H1 (cell line): ENCODE results near the gene ERC1. TPM values are rescaled to one million over a fixed set of nuclear protein-coding genes. Genes with fewer than 3 reads are reported as not detected.

Experiments used
- CTCF ChIA-PET: fragments of 300-600 bp; sonication (Branson Sonifier 250); formaldehyde crosslinking; loops from one replicate; lab custom pipeline; 2021; ENCODE audit not compliant: partially characterized antibody; lab: Charles Lee
- POLR2A ChIA-PET: fragments of 300-600 bp; sonication (Branson Sonifier 250); formaldehyde crosslinking; loops from one replicate; lab custom pipeline; 2021; ENCODE audit warnings: inconsistent platforms; ENCODE audit not compliant: partially characterized antibody; lab: Charles Lee
- DNase-seq, 2 experiments: peaks; one replicate each; pipeline versions ENCODE4 v3.0.0 to v3.0.0-alpha.2; 2010 to 2022; ENCODE audit warnings: low spot score in 2 of 2, low read depth in 1 of 2, mixed read lengths in 1 of 2
- FAIRE-seq: peaks from 2 replicates; lab custom pipeline; 2011; peaks lifted over from hg19 to GRCh38; lab: Jason Lieb, UNC
- H2AFZ ChIP-seq: 2 replicates; pipeline ENCODE4 v1.8.1; 2012; ENCODE audit warnings: low read length, inconsistent platforms
- H2AK5ac ChIP-seq: 2 replicates; pipeline ENCODE4 v1.6.1; 2013; ENCODE audit warnings: low read depth, low read length
- H2BK120ac ChIP-seq: replicated peaks from 2 replicates; pipeline ENCODE3; 2013; ENCODE audit warnings: low read depth, low read length, inconsistent platforms
- H2BK12ac ChIP-seq: 2 replicates; pipeline ENCODE4 v1.6.1; 2013; ENCODE audit warnings: low read depth, low read length
- H2BK15ac ChIP-seq: 2 replicates; pipeline ENCODE4 v1.6.1; 2013; ENCODE audit warnings: low read length
- H2BK20ac ChIP-seq: 2 replicates; pipeline ENCODE4 v1.6.1; 2013; ENCODE audit warnings: low read length
- H2BK5ac ChIP-seq: 2 replicates; pipeline ENCODE4 v1.6.1; 2013; ENCODE audit warnings: low read depth, low read length
- H3K14ac ChIP-seq: 2 replicates; pipeline ENCODE4 v1.6.1; 2013; ENCODE audit warnings: inconsistent platforms; ENCODE audit not compliant: insufficient read length
- H3K18ac ChIP-seq: 2 replicates; pipeline ENCODE4 v1.6.1; 2013; ENCODE audit warnings: low read length; ENCODE audit errors: extremely low read depth
- H3K23ac ChIP-seq: 2 replicates; pipeline ENCODE4 v1.6.1; 2013; ENCODE audit warnings: inconsistent platforms; ENCODE audit not compliant: insufficient read length
- H3K23me2 ChIP-seq: 2 replicates; pipeline ENCODE4 v1.6.1; 2013; ENCODE audit warnings: low read depth, low read length
- H3K27ac ChIP-seq: 2 replicates; pipeline ENCODE4 v1.6.1; 2011; ENCODE audit warnings: low read depth, low read length, inconsistent platforms
- H3K27me3 ChIP-seq, 4 experiments: replicated peaks in 1 of 4; 1 replicate in 1 of 4; 2 replicates in 3 of 4; pipeline versions ENCODE4 v1.6.1 to v1.8.1; 2011 to 2013; ENCODE audit warnings: low read length in 3 of 4, mild to moderate bottlenecking in 3 of 4, inconsistent platforms in 2 of 4, mixed read lengths in 2 of 4, moderate library complexity in 1 of 4; ENCODE audit not compliant: control insufficient read depth in 3 of 4, insufficient read depth in 3 of 4; ENCODE audit errors: extremely low read depth in 1 of 4
- H3K36me3 ChIP-seq, 4 experiments: 2 replicates each; pipeline versions ENCODE4 v1.6.1 to v1.8.1; 2011 to 2013; ENCODE audit warnings: mild to moderate bottlenecking in 4 of 4, low read length in 3 of 4, moderate library complexity in 2 of 4, control low read depth in 1 of 4, inconsistent platforms in 1 of 4; ENCODE audit not compliant: insufficient read depth in 4 of 4, control insufficient read depth in 2 of 4
- H3K4ac ChIP-seq: replicated peaks from 2 replicates; pipeline ENCODE3; 2013; ENCODE audit warnings: low read length, low read depth, mixed read lengths, inconsistent platforms; ENCODE audit not compliant: insufficient read length
- H3K4me1 ChIP-seq, 4 experiments: replicated peaks in 1 of 4; 1 replicate in 1 of 4; 2 replicates in 3 of 4; pipeline versions ENCODE4 v1.6.1 to v1.8.1; 2011 to 2013; ENCODE audit warnings: low read length in 3 of 4, inconsistent platforms in 2 of 4, mixed read lengths in 1 of 4; ENCODE audit not compliant: insufficient read depth in 4 of 4, control insufficient read depth in 3 of 4
- H3K4me2 ChIP-seq, 2 experiments: 2 replicates each; pipeline versions ENCODE4 v1.6.1 to v1.8.1; 2011 to 2013; ENCODE audit warnings: low read depth in 2 of 2, low read length in 2 of 2, control low read depth in 1 of 2, inconsistent platforms in 1 of 2, mild to moderate bottlenecking in 1 of 2; ENCODE audit not compliant: insufficient read depth in 1 of 2
- H3K4me3 ChIP-seq, 4 experiments: fragments of 200-600, 300-600 bp in 1 of 4; sonication (generic), shearing (Covaris generic), sonication (Bioruptor Twin) in 1 of 4; 2 replicates each; pipeline versions ENCODE4 v1.5.1 to v1.8.1; 2011 to 2016; ENCODE audit warnings: low read length in 4 of 4, low read depth in 3 of 4, control low read depth in 2 of 4, inconsistent platforms in 2 of 4, mild to moderate bottlenecking in 2 of 4, mixed read lengths in 1 of 4, moderate library complexity in 1 of 4; ENCODE audit not compliant: insufficient read depth in 2 of 4; ENCODE audit errors: extremely low read depth in 1 of 4
- H3K56ac ChIP-seq: replicated peaks from 2 replicates; pipeline ENCODE3; 2013; ENCODE audit warnings: low read depth, mild to moderate bottlenecking, mixed read lengths, low read length, inconsistent platforms; ENCODE audit not compliant: insufficient read length
- H3K79me1 ChIP-seq: 2 replicates; pipeline ENCODE4 v1.6.1; 2013; ENCODE audit warnings: low read depth, low read length, control low read depth
- H3K79me2 ChIP-seq, 2 experiments: 2 replicates each; pipeline versions ENCODE4 v1.6.1 to v1.8.1; 2012 to 2013; ENCODE audit warnings: low read length in 2 of 2, mild to moderate bottlenecking in 2 of 2, inconsistent platforms in 1 of 2; ENCODE audit not compliant: insufficient read depth in 2 of 2, control insufficient read depth in 1 of 2
- H3K9ac ChIP-seq, 4 experiments: replicated peaks in 1 of 4; 1 replicate in 1 of 4; 2 replicates in 3 of 4; pipeline versions ENCODE4 v1.6.1 to v1.8.1; 2011 to 2013; ENCODE audit warnings: low read depth in 3 of 4, low read length in 3 of 4, control low read depth in 2 of 4, mild to moderate bottlenecking in 2 of 4, moderate library complexity in 2 of 4, inconsistent platforms in 1 of 4; ENCODE audit errors: extremely low read depth in 1 of 4
- H3K9me3 ChIP-seq, 2 experiments: 2 replicates each; pipeline versions ENCODE4 v1.6.1 to v1.8.1; 2012 to 2013; ENCODE audit warnings: mild to moderate bottlenecking in 2 of 2, moderate library complexity in 2 of 2, control low read depth in 1 of 2, inconsistent platforms in 1 of 2, low read depth in 1 of 2, low read length in 1 of 2, mixed read lengths in 1 of 2; ENCODE audit not compliant: insufficient read depth in 2 of 2
- H4K20me1 ChIP-seq, 2 experiments: replicated peaks in 1 of 2; 2 replicates each; pipeline versions ENCODE3 to v1.8.1; 2011 to 2013; ENCODE audit warnings: inconsistent platforms in 2 of 2, low read length in 2 of 2, mild to moderate bottlenecking in 1 of 2; ENCODE audit not compliant: insufficient read depth in 2 of 2, control insufficient read depth in 1 of 2
- H4K5ac ChIP-seq: 2 replicates; pipeline ENCODE4 v1.6.1; 2013; ENCODE audit warnings: low read length, low read depth, mixed read lengths, inconsistent platforms; ENCODE audit not compliant: insufficient read length
- H4K8ac ChIP-seq: 2 replicates; pipeline ENCODE4 v1.8.0; 2013; ENCODE audit warnings: mild to moderate bottlenecking, moderate library complexity, low read length, inconsistent platforms; ENCODE audit not compliant: insufficient read depth; ENCODE audit errors: extremely low read depth
- H4K91ac ChIP-seq: replicated peaks from 2 replicates; pipeline ENCODE3; 2013; ENCODE audit warnings: low read length, mixed read lengths, inconsistent platforms; ENCODE audit not compliant: insufficient read length
- CBX5 ChIP-seq: fragments of 300-800, 300-1000 bp; sonication (generic); IDR thresholded peaks from 2 replicates; pipeline ENCODE4 v1.7.1; 2016; ENCODE audit warnings: antibody characterized with exemption, low read length, low read depth
- CEBPB ChIP-seq: IDR thresholded peaks from 2 replicates; pipeline ENCODE4 v1.6.1; 2012; ENCODE audit warnings: low read depth, low read length
- GABPA ChIP-seq: IDR thresholded peaks from 2 replicates; pipeline ENCODE4 v1.6.1; 2011; ENCODE audit warnings: mild to moderate bottlenecking, low read length, moderate library complexity, borderline replicate concordance; ENCODE audit not compliant: insufficient read depth
- HDAC6 ChIP-seq: IDR thresholded peaks from one replicate; pipeline ENCODE4 v1.7.1; 2012; ENCODE audit warnings: low read depth, mild to moderate bottlenecking, inconsistent platforms, low read length, moderate library complexity
- MAFK ChIP-seq: IDR thresholded peaks from 2 replicates; pipeline ENCODE4 v1.6.1; 2012; ENCODE audit warnings: low read depth, mild to moderate bottlenecking, improper control_type of control experiment, low read length
- TCF12 ChIP-seq: IDR thresholded peaks from 2 replicates; pipeline ENCODE4 v1.6.1; 2011; ENCODE audit warnings: low read depth, mild to moderate bottlenecking, low read length
- WGBS, 2 experiments: shearing (Covaris generic) in 1 of 2; methylation state at CpG; one replicate each; pipeline versions ENCODE4 v1.1.6 to v1.1.7; 2013 to 2015; ENCODE audit warnings: low lambda C conversion rate in 2 of 2, mixed read lengths in 2 of 2, inconsistent platforms in 1 of 2, low coverage in 1 of 2, missing lambda C conversion rate in 1 of 2; ENCODE audit not compliant: insufficient replicate concordance in 2 of 2, insufficient coverage in 1 of 2, insufficient read length in 1 of 2; ENCODE audit errors: extremely low coverage in 1 of 2, missing lambda C conversion rate in 1 of 2; 5-methylcytosine and 5-hydroxymethylcytosine counted together
- polyA plus RNA-seq, 7 experiments: library from polyadenylated mRNA; depleted of rRNA in 3 of 7; stranded (reverse) in 5 of 7; unstranded in 2 of 7; fragments of >200 nt in 5 of 7; fragments of 200-250 nt in 2 of 7; gene quantifications; 1 replicate in 5 of 7; 2 replicates in 1 of 7; 4 replicates in 1 of 7; pipeline versions ENCODE4 v1.2.1 to v1.2.3, GENCODE V29; 2011 to 2013; ENCODE audit warnings: missing spikeins in 2 of 7, mixed read lengths in 2 of 7
- total RNA-seq: library from RNA; stranded (reverse); fragmentation: NEBNext Ultra II Directional; extraction: Animal tissue kit (Norgen Biotek cat#: 25700); gene quantifications from 2 replicates; pipeline ENCODE4 v1.2.1, GENCODE V29; 2021

The ERC1 gene
- total and polyA plus RNA-seq, 2 of the 8 experiments (the other 6 are each of a cell fraction or from before 2014, with no cell fraction given), result 7.8 to 45.7 TPM

GRCh38 chr12:1252758-1253157 is 261.7 kb downstream of the ERC1 start:
- no peak overlapping the region for H2BK120ac ChIP-seq
- H4K8ac ChIP-seq, result no peak overlapping the region
- no peak for TF ChIP-seq CBX5
- no peak for TF ChIP-seq MAFK
- no peak for TF ChIP-seq TCF12
- TF ChIP-seq HDAC6, result no peak
- no peak for TF ChIP-seq CEBPB
- no peak for TF ChIP-seq GABPA
- TF ChIP-seq, all 59 proteins: peak for 0
- no peak for DNase-seq
- Histone ChIP-seq H3K79me2 (no peaks in the 10 kb centered on the region), H2BK20ac (no peak overlapping the region), H3K4ac (no peak overlapping the region), H2AK5ac (no peak overlapping the region), H2BK12ac (no peak overlapping the region), H3K14ac (no peak overlapping the region), H3K36me3 (no peaks in the 10 kb centered on the region), H3K9me3 (no peaks in the 10 kb centered on the region), H2BK15ac (no peak overlapping the region), H3K79me1 (no peaks in the 10 kb centered on the region), H3K23me2 (no peaks in the 10 kb centered on the region), H3K27ac (no peak overlapping the region), H3K27me3 (no peaks in the 10 kb centered on the region), H3K18ac (no peak overlapping the region), H3K4me2 (no peak overlapping the region), H4K20me1 (no peaks in the 10 kb centered on the region), H3K4me3 (no peak overlapping the region), H4K5ac (no peak overlapping the region), H4K91ac (no peak overlapping the region), H2BK5ac (no peak overlapping the region), H3K9ac (no peak overlapping the region), H3K56ac (no peak overlapping the region), H3K23ac (no peak overlapping the region), H3K4me1 (peaks cover 0 to 5% (median 3%) of the 10 kb centered on the region in 4 experiments; a peak in 4 of 7 replicates), H2AFZ (no peak overlapping the region)
- FAIRE-seq, result no peak
- POLR2A ChIA-PET, result no interaction called here
- WGBS, 2 experiments, result 82% methylated on average over 2 of the region's 2 CpGs; no CpG with 5 or more reads in 1 of the 2 experiments
- CTCF ChIA-PET, result no interaction called here
